T-cell (primary cell): ENCODE data around the gene PLEKHH2. TPM values are rescaled to one million over a fixed set of nuclear protein-coding genes. Genes with fewer than 3 reads are reported as not detected.

ENCODE experiments used
- ATAC-seq, 4 experiments: fragments of 200-7000 bp in 3 of 4; fragments of 150-1000 bp in 1 of 4; cut with Tn5 transposase; replicated peaks in 1 of 4; 1 replicate in 3 of 4; 2 replicates in 1 of 4; pipeline ENCODE4 v1.10.0; 2021; ENCODE audit warnings: moderate library complexity in 3 of 4, mild to moderate bottlenecking in 2 of 4, moderate number of reproducible peaks in 1 of 4
- CTCF ChIA-PET, 2 donors: fragments of 300-600 bp; sonication (Branson Sonifier 250); formaldehyde crosslinking; loops; one replicate each; lab custom pipeline; 2022; ENCODE audit warnings: antibody characterized with exemption in 2 of 2; lab: Charles Lee
- POLR2A ChIA-PET, 2 donors: fragments of 300-600 bp; sonication (Branson Sonifier 250); formaldehyde crosslinking; loops; one replicate each; lab custom pipeline; 2022; ENCODE audit warnings: antibody characterized with exemption in 2 of 2; lab: Charles Lee
- DNase-seq, 35 experiments: peaks; one replicate each; pipeline versions ENCODE4 v3.0.0 to v3.0.0-alpha.2; 2013 to 2023
- H3K27ac ChIP-seq: one replicate; pipeline ENCODE4 v1.5.1; 2013; ENCODE audit warnings: low read length
- H3K27me3 ChIP-seq, 2 experiments: replicated peaks in 1 of 2; 1 replicate in 1 of 2; 2 replicates in 1 of 2; pipeline versions ENCODE4 v1.6.1 to v1.7.0; 2013; ENCODE audit warnings: low read length in 1 of 2, mixed read lengths in 1 of 2; ENCODE audit not compliant: control insufficient read depth in 2 of 2, insufficient read depth in 2 of 2; ENCODE audit errors: extremely low read depth in 1 of 2
- H3K36me3 ChIP-seq, 2 donors: 1 replicate in 1 of 2; 2 replicates in 1 of 2; pipeline versions ENCODE4 v1.6.1 to v1.7.0; 2013; ENCODE audit warnings: low read length in 1 of 2; ENCODE audit not compliant: control insufficient read depth in 2 of 2, insufficient read depth in 1 of 2; ENCODE audit errors: extremely low read depth in 1 of 2
- H3K4me1 ChIP-seq, 2 experiments: 1 replicate in 1 of 2; 2 replicates in 1 of 2; pipeline versions ENCODE4 v1.6.1 to v1.7.0; 2013; ENCODE audit warnings: low read length in 2 of 2, mixed read lengths in 1 of 2; ENCODE audit not compliant: insufficient read depth in 2 of 2, control insufficient read depth in 1 of 2; ENCODE audit errors: extremely low read depth in 1 of 2
- H3K4me3 ChIP-seq, 2 donors: 1 replicate in 1 of 2; 2 replicates in 1 of 2; pipeline versions ENCODE4 v1.5.1 to v1.7.0; 2013; ENCODE audit warnings: mild to moderate bottlenecking in 2 of 2, low read length in 1 of 2, moderate library complexity in 1 of 2; ENCODE audit not compliant: control insufficient read depth in 1 of 2; ENCODE audit errors: extremely low read depth in 1 of 2
- H3K9me3 ChIP-seq: 2 replicates; pipeline ENCODE4 v1.7.0; 2013
- H3K27ac Mint-ChIP-seq, 2 donors: one replicate each; pipeline ENCODE4 v1.8.0; 2020 to 2021; ENCODE audit warnings: mild to moderate bottlenecking in 2 of 2, mixed read lengths in 2 of 2
- H3K27me3 Mint-ChIP-seq, 2 donors: one replicate each; pipeline ENCODE4 v1.8.0; 2021 to 2022; ENCODE audit warnings: mixed read lengths in 2 of 2
- H3K36me3 Mint-ChIP-seq: one replicate; pipeline ENCODE4 v1.8.0; 2021; ENCODE audit warnings: mixed read lengths
- H3K4me1 Mint-ChIP-seq, 3 donors: one replicate each; pipeline ENCODE4 v1.8.0; 2020 to 2022; ENCODE audit warnings: mixed read lengths in 3 of 3, mild to moderate bottlenecking in 1 of 3
- H3K4me3 Mint-ChIP-seq, 3 donors: one replicate each; pipeline ENCODE4 v1.8.0; 2020 to 2022; ENCODE audit warnings: mild to moderate bottlenecking in 3 of 3, mixed read lengths in 3 of 3, moderate library complexity in 3 of 3
- H3K9me3 Mint-ChIP-seq, 3 donors: one replicate each; pipeline ENCODE4 v1.8.0; 2020 to 2022; ENCODE audit warnings: mixed read lengths in 3 of 3
- WGBS: methylation state at CpG from one replicate; pipeline ENCODE4 v1.1.5; 2013; ENCODE audit warnings: missing lambda C conversion rate; ENCODE audit not compliant: insufficient coverage; 5-methylcytosine and 5-hydroxymethylcytosine counted together
- total RNA-seq, 35 experiments: library from RNA in 6 of 35; stranded (reverse) in 6 of 35; fragments of 120-200 nt in 1 of 35; gene quantifications; one replicate each; pipeline versions ENCODE4 v1.2.1 to v1.2.4 and lab custom pipeline; 2013 to 2026

Gene PLEKHH2
- total RNA-seq, 5 donors from 2014 or later (not counting 1 experiment from before 2014, with no cell fraction given): 0.96 to 3.1 (median 2.2) TPM

- no CpG with 5 or more reads among the region's 1 CpG for WGBS
Observed at GRCh38 chr2:43810888-43811287, 173.8 kb downstream of the PLEKHH2 start.

GRCh38 chr2:43812006-43812405 is 174.9 kb downstream of the PLEKHH2 start:
- ChIA-PET POLR2A (interaction anchor here in 1 of 2 donors (0.6 kb wide), 1 partner anchor 30 kb away, joined by 3 read pairs; no protein-coding TSS in a partner anchor), CTCF (interaction anchor here in 1 of 2 donors (0.6 kb wide), 1 partner anchor 934 kb away, joined by 4 read pairs; no protein-coding TSS in a partner anchor)
- H3K9me3 ChIP-seq: no peaks in the 10 kb centered on the region
- no peak for ATAC-seq
- Mint-ChIP-seq H3K36me3 (peaks cover 3% of the 10 kb centered on the region), H3K27me3 (no peaks in the 10 kb centered on the region), H3K4me1 (no peaks in the 10 kb centered on the region), H3K9me3 (no peaks in the 10 kb centered on the region), H3K27ac (no peak overlapping the region), H3K4me3 (no peak overlapping the region)
- H3K27ac ChIP-seq: no peak overlapping the region
- DNase-seq: no peak
- no CpG with 5 or more reads among the region's 2 CpGs for WGBS
- H3K4me1 ChIP-seq: no peaks in the 10 kb centered on the region
- no peak overlapping the region for H3K4me3 ChIP-seq
- no peaks in the 10 kb centered on the region for H3K36me3 ChIP-seq
- H3K27me3 ChIP-seq: no peaks in the 10 kb centered on the region

More at GRCh38 chr2:43810888-43811287, 173.8 kb downstream of the PLEKHH2 start:
- no peaks in the 10 kb centered on the region for H3K4me1 ChIP-seq
- H3K4me3 ChIP-seq: no peak overlapping the region
- Mint-ChIP-seq H3K27me3 (no peaks in the 10 kb centered on the region), H3K4me1 (no peaks in the 10 kb centered on the region), H3K36me3 (peaks cover 11% of the 10 kb centered on the region), H3K4me3 (no peak overlapping the region), H3K9me3 (no peaks in the 10 kb centered on the region), H3K27ac (no peak overlapping the region)
- POLR2A ChIA-PET: interaction anchor here in 1 of 2 donors (0.6 kb wide), 1 partner anchor 15 kb away, joined by 6 read pairs; no protein-coding TSS in a partner anchor
- DNase-seq: no peak
- no peak for ATAC-seq
- H3K36me3 ChIP-seq: no peaks in the 10 kb centered on the region
- H3K27me3 ChIP-seq: no peaks in the 10 kb centered on the region
- CTCF ChIA-PET: no interaction called here
- H3K27ac ChIP-seq: no peak overlapping the region
- no peaks in the 10 kb centered on the region for H3K9me3 ChIP-seq

- Mint-ChIP-seq H3K27me3 (no peaks in the 10 kb centered on the region), H3K4me3 (no peak overlapping the region), H3K36me3 (peaks cover 3% of the 10 kb centered on the region), H3K9me3 (no peaks in the 10 kb centered on the region), H3K4me1 (no peaks in the 10 kb centered on the region), H3K27ac (no peak overlapping the region)
- Histone ChIP-seq H3K36me3 (no peaks in the 10 kb centered on the region), H3K4me1 (no peaks in the 10 kb centered on the region), H3K27me3 (no peaks in the 10 kb centered on the region), H3K9me3 (no peaks in the 10 kb centered on the region), H3K27ac (no peak overlapping the region), H3K4me3 (no peak overlapping the region)
- ChIA-PET POLR2A (no interaction called here), CTCF (no interaction called here)
- ATAC-seq (no peak), DNase-seq (no peak)
- no CpG with 5 or more reads among the region's 2 CpGs for WGBS
Observed at GRCh38 chr2:43812947-43813346, 175.9 kb downstream of the PLEKHH2 start.

- CTCF ChIA-PET: no interaction called here
- H3K27ac ChIP-seq: no peak overlapping the region
- no peak for DNase-seq
- H3K36me3 ChIP-seq: no peaks in the 10 kb centered on the region
- ATAC-seq: no peak
- H3K9me3 ChIP-seq: no peaks in the 10 kb centered on the region
- no CpG with 5 or more reads among the region's 3 CpGs for WGBS
- no peak overlapping the region for H3K27ac Mint-ChIP-seq
- peaks cover 3% of the 10 kb centered on the region for H3K36me3 Mint-ChIP-seq
- no peaks in the 10 kb centered on the region for H3K4me1 ChIP-seq
- POLR2A ChIA-PET: no interaction called here
- no peaks in the 10 kb centered on the region for H3K27me3 ChIP-seq
- no peaks in the 10 kb centered on the region for H3K4me1 Mint-ChIP-seq
- no peaks in the 10 kb centered on the region for H3K9me3 Mint-ChIP-seq
- H3K4me3 Mint-ChIP-seq: no peak overlapping the region
- peaks cover 0 to 3% of the 10 kb centered on the region in 2 donors for H3K27me3 Mint-ChIP-seq
- no peak overlapping the region for H3K4me3 ChIP-seq
Observed at GRCh38 chr2:43814711-43815110, 177.7 kb downstream of the PLEKHH2 start.

Other genes with a start within 250 kb of the PLEKHH2 start
- gene THADA, start 41.2 kb upstream of the PLEKHH2 start, total RNA-seq: 10 to 100 TPM; 36.4 to 50.5 (median 40.6) TPM
- gene C1GALT1C1L, start 39.2 kb downstream of the PLEKHH2 start, total RNA-seq: not detected
- gene DYNC2LI1, start 136.8 kb downstream of the PLEKHH2 start, total RNA-seq: 1 to 10 TPM; 2.4 to 4.7 (median 3.7) TPM
- gene ABCG5, start 201.6 kb downstream of the PLEKHH2 start, total RNA-seq: not detected
- gene ABCG8, start 201.7 kb downstream of the PLEKHH2 start, total RNA-seq: under 1 TPM in 2 of 5 donors, not detected in 3; 0.09 TPM